GM21717 (cell line): ENCODE measurements around the gene RBBP8NL.

Experiments used
- ATAC-seq: cut with Tn5 transposase; IDR thresholded peaks from one replicate; pipeline ENCODE4 v1.9.1; 2021; ENCODE audit warnings: mild to moderate bottlenecking, moderate library complexity; ENCODE audit not compliant: unreplicated experiment

Gene RBBP8NL, protein sequence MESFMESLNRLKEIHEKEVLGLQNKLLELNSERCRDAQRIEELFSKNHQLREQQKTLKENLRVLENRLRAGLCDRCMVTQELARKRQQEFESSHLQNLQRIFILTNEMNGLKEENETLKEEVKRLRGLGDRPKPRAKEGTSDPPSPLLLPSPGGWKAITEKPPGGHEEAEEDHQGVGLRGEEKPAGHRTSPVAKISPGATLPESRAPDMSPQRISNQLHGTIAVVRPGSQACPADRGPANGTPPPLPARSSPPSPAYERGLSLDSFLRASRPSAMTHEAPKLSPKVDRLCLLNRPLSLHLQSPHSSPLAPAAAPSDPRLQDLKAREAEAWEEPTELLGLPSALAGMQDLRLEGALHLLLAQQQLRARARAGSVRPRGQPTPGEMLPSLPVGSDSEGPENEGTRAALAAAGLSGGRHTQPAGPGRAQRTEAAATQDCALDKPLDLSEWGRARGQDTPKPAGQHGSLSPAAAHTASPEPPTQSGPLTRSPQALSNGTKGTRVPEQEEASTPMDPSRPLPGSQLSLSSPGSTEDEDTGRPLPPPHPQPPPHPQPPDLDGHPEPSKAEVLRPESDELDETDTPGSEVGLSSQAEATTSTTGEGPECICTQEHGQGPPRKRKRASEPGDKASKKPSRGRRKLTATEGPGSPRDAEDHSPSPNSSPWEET

DNA sequence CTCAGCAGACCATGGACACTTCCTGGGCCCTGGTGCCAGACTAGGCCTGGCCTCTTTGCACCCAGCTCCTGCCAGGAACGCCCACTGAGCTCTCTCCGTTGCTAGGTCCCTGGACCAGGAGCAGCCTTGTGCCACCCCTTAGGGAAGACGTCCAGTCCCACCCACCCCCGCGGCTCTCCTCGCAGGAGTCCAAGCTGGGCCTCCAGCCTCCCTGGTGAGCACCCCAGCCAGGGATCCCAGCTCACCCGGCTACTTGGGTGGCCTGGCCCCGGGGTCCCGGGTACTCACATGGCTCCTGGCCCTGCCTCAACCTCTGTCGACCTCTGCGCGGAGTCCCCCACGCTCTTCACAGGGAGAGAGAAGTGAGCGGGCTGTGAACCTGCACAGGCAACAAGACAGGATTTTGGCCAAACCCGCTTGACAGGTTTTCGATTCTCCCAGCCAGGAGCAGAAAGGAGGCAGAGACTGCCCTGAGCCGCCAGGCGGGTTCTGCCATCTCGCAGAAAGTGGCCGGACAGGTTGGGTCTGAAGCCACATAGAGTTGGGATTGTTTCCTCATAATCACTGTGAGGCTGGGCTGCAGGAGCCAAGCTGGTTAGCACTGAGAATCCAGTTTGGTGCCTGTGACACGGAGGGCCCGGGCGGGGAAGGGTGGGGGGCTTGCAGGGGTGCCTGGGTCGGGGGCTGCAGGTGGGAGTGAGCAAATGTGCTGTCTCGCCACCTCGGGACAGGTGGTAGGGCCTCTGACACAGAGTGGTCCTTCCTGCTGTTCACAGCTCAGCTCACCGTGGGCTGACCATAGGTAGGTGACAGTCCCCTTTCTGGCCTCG, at the start of gene RBBP8NL:
Gene RBBP8NL (minus strand): TSS at position 368 of the 830 bp plus-strand sequence. CDS start 7,892 bp downstream, outside the sequence.
- ATAC-seq = no peak

DNA sequence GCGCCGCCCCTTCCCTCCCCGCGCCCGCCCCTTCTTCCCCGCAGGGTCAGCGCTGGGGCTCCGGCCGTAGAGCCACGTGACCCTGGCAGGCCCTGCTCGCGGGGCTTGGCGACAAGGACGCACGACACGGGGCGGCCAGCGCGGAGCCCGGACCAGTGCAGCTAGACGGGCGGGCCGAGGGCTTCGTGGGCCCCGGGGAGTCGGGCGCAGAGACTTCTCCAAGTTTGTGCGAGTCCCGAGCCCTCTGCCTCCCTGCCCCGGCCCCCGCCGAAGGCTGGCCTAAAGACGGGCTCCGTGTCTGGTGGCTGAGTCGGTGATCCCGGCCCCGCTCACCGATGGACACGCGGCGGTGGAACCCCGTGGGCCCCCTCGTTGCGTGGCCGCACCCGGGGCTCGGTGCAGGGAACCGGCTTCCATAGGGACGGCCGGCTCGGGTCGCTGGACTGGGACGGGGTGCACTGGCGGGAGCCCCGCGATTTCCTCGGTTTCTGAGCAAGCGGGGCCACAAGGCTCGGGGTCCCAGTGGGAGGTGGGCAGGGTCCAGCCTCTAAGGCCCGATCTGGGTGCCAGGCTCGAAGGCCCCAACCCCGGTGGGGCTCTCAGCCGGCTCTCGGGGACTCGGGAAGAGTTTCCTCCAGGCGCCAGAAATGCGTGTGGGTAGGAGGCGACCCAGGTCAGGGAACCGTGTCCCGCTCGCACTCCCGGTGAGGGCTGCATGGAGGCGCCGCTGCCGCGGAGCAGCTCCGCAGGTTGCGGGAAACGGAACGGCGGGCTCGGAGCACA, 48.9 kb upstream of the RBBP8NL start:
- ATAC-seq = no peak

DNA sequence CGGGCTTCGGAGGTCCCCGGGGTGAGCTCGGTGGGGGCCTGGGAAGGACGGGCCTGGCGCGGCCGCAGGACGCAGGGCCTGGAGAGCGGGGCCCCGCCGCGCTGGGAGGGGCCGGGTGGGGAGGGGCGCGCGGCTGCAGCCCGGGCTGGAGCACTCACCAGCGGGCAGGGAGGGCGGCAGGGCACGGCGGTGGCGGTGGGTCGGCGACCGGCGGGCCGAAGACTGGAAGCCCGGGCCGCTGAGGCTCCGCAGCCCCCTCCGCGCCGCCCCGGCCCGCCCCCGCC, 48.4 kb upstream of the RBBP8NL start, which contains the start of gene GATA5:
Gene GATA5 (minus strand): TSS at position 224 of the 284 bp plus-strand sequence. CDS start 474 bp downstream, outside the sequence.
- no peak for ATAC-seq

DNA sequence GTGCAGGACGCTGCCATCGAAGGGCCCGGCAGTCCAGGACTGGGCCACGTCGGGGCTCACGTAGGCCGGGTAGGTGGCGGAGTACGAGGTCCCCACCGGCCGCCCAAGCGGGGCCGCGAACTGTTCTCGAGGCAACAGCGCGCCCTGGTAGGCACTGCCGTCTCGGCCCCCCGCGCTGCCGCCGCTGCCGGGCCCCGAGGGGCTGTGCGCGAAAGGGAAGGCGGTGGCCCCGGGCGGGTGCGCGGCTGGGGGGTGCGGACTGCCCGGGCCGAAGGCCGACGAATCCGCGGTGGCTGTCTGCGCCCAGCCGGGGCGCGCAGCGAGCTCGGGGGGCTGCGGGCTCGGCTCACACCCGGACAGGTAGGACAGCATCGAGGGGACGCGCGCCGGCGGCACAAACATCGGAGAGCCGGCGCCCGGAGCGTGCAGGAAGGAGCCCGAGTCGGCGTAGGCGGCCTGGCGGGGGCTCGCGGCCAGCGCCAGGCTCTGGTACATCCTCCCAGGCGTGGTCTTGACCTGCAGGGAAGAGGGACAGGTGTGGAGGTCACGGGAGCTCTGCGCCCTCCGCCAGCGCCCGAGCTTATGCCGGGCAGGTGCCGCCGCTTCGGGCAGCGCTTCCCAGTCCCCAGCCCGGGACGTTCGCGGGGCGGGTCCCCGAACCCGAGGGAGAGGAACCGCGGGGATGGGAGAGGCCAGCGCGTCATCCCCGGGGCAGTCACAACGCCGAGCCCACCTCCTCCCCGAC, 47.9 kb upstream of the RBBP8NL start:
- ATAC-seq = no peak

DNA sequence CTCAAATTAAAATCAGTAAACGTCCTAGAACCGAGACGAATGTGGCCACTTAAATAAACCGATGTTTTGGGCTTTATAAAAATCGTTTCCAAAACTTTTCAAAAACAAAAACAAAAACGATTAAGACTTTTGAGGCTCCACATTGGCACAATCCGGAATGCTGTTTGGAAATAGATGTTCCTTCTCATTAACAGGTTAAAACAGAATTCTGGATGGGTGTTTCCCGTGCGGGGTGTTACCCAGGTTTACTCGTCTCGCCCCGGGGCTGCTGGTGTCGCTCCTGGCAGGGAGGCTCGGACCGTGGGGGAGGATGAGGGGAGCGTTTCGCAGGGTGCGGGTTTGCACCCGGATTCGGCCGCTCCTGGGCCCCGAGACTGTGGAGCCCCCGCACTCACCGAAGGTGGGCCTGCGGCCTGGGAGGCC, 47.3 kb upstream of the RBBP8NL start:
- ATAC-seq = no peak

DNA sequence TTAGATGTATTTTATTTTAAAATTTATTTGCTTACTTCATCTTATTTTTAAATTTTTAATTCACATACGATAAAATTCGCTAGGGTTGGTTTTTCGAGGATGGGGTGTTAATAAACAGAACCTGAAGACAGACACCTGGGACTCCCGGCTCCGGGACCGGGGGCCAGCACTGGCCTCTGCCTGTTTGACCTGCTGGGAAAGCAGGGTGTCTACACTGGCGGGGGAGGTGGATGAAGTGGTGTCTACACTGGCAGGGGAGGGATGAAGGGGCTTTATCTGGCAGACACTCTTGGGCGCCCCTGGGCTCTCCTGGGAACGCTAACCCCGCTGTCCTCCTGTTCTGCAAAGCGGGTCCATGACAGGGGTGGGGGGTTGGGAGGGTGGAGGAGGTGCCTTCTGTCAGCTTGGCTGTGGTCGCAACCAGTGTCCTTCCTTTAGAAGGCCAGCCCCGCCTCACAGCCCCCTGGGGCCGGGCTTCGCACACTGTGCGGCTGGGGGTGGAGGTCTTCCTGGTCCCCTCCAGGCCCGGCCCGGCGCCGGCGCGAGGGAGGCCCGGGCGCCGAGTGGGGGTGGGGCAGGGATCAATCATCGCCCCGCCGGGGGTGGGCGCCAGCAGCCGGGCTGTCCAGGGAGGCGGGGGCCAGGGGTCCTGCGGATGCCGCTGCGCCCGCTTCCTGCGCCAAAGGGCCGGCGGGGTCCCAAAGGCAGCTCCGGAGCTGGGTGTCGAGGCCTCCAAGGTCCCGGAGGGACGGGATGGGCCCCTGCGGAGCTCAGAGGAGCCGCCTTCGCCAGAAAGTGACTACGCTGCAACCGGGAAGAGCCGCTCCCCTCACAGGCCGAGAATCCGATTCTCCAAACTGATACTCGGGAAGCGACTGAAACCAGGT, 46.6 kb upstream of the RBBP8NL start:
- ATAC-seq = no peak

DNA sequence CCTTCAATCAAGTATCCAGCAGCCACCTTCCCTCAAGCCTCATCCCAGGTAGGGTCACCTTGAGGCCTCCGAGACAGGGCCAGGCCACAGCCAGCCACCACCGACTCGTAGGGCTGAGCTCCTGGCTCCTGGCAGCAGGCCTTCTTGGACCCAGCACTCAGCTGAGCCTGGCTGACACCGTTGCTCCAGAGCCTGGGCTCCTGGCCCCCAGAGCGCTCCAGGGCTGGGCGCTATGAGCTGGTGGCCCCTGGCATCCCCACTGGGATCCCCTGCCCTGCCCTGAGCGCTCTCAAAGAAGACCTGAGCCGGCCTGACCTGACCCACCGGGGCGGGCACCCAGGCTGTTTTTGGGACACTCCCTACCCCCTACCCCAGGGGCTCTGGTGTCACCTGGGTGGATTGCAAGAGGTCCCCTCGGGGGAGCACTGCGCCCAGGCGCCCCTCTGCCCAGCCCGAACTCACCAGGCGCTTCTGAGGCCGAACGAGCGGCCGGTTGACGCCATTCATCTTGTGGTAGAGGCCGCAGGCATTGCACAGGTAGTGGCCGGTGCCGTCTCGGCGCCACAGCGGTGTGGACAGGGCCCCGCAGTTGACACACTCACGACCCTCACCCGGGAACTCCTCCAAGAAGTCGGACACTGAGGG, 45.7 kb upstream of the RBBP8NL start:
- no peak for ATAC-seq

DNA sequence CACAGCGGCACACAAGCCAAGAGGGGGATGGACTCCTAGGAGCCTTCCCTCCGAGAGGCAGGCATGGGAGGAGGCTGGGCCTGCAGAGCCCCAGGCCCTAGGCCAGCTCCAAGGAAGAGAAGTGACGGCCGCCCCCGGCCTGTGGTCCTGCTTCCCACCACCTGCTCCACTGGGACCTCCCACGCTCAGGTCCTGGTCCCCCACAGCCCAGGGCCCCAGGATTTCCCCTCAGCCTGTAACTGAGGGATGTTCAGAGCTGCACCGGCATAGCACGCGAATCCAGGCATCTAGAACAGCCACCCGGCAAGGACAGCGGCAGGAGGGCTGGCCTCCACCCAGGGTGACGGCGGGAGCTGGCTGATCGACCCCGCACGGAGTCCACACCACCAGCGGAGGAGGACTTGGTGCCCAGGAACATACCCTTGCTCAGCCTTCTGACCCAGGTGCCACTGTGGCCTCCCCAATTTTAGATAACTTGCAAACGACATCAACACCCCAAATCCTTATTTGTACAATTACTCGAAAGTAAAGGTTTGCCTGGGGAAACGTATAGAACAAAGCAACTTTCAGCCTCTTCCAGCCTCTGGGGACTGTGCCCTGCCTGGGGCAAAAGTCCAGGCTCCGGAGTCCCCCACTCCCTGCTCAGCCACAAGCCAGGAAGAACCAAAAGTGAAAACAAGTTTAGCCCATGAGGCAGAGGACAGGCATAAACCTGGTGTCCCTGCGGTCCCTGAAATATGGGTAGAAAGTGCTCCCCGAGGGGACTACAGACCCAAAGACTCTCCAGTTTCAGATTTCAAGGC, 45.0 kb upstream of the RBBP8NL start:
- ATAC-seq = no peak

DNA sequence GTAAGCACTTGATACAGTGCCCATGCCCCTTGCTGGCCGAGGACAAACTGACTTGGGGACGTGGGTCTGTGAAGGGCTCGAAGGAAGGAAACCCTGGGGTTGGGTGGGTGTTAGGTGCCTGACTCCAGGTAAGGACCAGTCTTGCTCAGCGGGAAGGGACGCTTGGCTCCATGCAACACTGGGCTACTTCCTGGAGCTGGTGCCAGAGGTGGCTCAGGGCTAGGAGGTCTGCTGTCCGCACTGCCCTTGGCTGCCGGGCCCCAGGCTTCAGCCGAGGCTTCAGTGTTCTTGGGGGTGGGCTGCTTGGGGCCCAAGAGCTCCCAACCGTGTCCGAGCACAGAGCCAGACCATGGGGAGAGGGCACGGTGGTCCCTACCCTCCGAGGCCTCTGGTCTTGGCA, 43.1 kb upstream of the RBBP8NL start:
- no peak for ATAC-seq

DNA sequence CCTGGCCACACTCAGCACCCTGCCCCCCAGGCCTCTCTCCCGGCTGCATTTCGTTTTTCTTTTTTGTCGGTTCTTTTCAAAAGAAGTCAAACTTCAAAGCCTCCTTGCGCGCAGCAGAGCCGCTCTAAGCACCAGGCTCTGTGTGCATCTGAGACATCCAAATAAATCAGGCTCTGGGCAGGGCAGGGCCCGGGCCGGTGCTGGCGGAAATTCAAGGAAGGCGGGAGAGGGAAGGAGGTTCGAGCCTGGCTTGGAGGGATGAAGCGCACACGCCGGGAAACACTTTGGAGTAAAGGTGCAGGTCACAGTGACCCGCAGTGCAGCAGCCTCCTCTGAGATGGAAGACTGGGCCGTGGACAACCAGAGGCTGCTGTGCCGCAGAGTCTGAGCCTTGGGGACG, 42.7 kb upstream of the RBBP8NL start:
- ATAC-seq = no peak

DNA sequence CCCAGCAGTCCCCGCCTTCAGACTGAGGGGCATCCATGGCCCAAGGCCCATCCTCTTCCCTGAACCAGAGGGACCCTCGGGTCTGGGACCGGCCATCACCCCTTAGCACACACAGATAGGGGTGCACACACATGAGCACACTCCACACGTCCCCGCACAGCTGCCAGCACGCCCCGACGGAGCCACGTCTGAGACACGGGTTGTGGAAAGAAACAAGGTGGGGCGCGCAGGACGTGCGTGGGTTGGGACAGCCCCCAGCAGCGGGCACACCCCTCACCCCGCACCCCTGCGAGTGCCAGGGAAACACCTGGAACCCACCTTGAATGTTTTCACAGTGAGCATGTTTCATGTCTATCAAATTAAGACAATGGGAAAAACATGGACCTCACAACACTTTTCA, 42.0 kb upstream of the RBBP8NL start:
- no peak for ATAC-seq

DNA sequence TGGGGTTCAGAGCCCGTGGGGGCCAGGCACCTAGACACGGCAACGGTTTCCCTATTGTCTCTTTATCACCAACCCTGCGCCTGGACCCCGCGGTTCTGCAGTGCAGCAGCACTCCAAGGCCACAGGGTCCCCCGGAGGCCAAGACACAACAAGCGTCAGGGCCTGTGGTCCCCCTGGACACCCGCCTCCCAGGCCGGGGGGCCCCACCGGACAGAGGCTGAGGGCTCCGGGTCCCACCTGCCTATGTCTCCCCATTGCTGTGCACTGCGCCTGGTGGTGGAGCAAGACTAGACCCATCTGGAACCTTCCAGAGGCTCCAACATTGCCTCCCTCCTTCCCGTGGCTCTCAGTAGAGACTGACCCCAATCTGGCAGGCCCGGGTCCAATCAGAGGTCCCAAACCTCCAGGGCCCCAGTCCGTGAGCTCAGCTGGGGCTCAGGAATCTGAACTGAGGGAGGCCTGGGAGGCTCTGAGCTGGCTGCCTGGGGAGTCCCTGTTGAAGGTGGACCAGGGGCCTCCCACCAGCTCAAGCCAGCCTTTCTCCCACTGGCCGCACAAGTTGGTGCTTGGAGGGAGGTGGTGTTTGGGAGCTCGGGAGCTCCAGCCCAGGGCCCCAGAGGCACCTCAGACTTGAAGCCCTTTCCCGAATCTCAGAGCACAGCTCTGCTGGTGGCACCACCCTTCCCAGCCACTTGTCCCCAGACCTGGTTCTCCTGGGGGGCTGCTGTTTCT, 39.6 kb upstream of the RBBP8NL start:
- no peak for ATAC-seq

DNA sequence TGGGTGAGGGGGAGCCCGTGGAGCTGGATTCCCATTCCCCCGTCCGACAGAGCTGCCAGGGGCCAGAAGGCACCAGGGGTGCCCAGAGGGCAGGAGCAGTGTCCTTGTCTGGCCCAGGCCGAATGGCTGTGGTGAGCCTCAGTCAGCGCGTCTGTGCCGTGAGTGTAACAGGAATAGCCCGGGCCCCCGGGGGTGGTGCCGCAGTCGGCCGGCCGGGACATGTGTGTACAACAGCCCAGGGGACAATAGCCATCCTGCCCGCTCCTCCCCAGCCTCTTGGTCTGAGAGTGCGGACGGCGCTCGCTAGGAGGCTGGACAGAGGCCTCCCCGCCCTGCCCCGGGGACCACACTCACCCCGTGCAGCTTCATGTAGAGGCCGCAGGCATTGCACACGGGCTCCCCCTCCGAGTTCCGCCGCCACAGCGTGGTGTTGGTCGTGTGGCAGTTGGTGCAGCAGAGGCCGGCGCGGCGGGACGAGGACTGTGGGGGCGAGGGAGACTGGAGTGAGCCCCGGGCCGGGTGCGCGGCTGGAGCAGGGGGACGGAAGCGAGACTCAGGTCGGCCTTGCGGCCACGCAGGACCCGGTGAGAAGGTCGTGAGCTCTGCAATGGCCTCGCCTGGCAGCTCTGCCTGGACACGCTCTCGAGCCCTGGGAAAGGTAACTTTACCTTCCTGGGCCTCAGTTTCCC, 38.9 kb upstream of the RBBP8NL start:
- ATAC-seq = no peak

DNA sequence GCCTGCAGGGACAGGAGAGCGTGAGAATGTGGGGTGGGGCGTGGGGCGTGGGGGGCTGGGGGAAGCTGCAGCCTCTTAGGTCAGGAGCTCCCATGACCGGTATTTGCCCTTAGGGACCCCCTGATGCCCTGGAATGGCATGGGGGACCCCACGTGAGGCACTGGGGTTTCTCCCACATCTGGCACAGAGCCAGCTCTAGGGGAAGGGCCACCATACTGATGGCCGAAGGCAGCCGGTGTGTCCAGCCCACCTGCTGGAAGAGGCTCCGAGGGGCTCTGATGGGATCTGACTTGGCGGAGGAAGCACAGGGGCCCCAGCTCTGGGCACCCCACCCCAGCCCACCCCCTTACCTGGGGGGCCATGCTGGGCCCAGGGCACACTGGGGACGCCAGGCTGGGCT, 37.7 kb upstream of the RBBP8NL start:
- ATAC-seq = no peak

DNA sequence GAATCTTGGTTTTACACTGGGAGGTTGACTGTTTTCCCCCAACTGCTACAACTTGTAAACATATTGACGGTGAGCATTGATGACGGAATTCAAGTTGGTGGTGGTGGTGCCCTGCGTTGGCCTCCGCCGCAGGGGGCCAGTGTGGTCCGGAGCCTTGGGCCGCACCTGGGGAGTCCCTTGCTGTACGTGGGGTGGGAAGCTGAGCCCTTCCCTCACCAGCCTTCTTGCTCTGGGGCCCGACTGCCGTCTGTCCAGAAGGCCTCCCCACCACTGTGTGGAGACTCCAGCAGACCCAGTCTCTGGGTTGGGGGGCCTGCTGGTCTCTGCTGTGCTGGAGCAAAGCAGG, 37.1 kb upstream of the RBBP8NL start:
- no peak for ATAC-seq

DNA sequence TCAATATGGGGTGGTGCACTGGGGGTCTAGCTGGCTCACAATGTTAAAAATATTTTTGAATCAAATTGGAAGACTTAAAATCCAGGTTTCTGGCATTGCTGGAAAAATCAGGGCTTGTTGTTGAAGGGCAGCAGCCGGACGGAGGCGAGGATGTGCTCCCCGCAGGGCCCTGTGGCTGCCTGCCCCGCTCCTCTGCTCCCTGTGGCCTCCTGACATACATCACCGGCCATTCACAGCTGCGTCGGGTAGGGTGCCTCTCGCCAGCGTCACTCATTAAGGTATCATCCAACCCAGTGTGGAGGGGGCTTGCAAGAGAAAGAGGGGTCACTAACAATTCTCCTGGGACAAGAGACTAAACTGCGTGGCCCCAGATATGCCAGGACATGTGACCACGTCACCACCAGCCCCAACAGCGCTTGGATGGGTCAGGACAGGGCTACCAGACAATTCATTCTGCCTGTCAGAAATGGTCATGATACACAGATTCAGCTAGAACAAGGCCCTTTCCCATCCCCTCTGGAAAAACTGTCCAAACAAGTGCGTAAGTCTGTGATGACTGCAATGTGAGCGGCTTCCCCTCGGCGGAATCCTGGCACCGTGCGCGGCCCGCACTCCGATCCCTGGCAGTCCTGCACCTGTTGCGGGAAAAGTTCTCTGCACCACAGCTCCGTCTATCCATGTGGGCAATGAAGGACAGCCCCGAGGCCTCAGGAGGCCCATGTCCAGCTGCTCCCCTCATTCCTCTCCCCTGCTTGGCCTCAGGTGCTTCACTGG, 36.5 kb upstream of the RBBP8NL start:
- no peak for ATAC-seq
